Measurements from ENCODE around the gene CCDC186.

GRCh38 chr10:114188001-114188400 lies 14.0 kb upstream of the CCDC186 start:
- no peak for TF ChIP-seq EZH2 (IDR thresholded peaks at IDR 0.05)
- no peak for TF ChIP-seq POLR2AphosphoS5 (IDR thresholded peaks at IDR 0.05; ENCODE audit: borderline replicate concordance, low read depth, low read length)
